Sigmoid colon (tissue), 7 donors: ENCODE measurements around the gene PDGFRA. TPM values are rescaled to one million over a fixed set of nuclear protein-coding genes. Genes with fewer than 3 reads are reported as not detected.

Experiments used
- DNase-seq: peaks from one replicate; pipeline ENCODE4 v3.0.0-alpha.2; 2019
- H3K27ac ChIP-seq, 4 donors: fragments of 200-600 bp; sonication (generic); one replicate each; pipeline ENCODE4 v1.5.1; 2016 to 2019; ENCODE audit warnings: mild to moderate bottlenecking in 1 of 4
- H3K27me3 ChIP-seq, 3 donors: fragments of 200-600 bp; sonication (generic); one replicate each; pipeline ENCODE4 v1.5.1; 2019; ENCODE audit warnings: mild to moderate bottlenecking in 1 of 3
- H3K36me3 ChIP-seq, 4 donors: fragments of 200-600 bp; sonication (generic); one replicate each; pipeline ENCODE4 v1.5.1; 2016 to 2019
- H3K4me1 ChIP-seq, 4 donors: fragments of 200-600 bp; sonication (generic); one replicate each; pipeline ENCODE4 v1.5.1; 2017 to 2019
- H3K4me3 ChIP-seq, 4 donors: fragments of 200-600 bp; sonication (generic); one replicate each; pipeline ENCODE4 v1.5.1; 2017 to 2019; ENCODE audit warnings: mild to moderate bottlenecking in 2 of 4, moderate library complexity in 1 of 4
- H3K9me3 ChIP-seq, 4 donors: fragments of 200-600 bp in 3 of 4; sonication (generic) in 3 of 4; one replicate each; pipeline versions ENCODE4 v1.5.1 to v1.6.1; 2013 to 2019
- CTCF ChIP-seq, 4 experiments: fragments of 450-650 bp in 3 of 4; fragments of 200-600 bp in 1 of 4; IDR thresholded peaks; one replicate each; pipeline ENCODE4 v1.5.1; 2016 to 2019; ENCODE audit warnings: antibody characterized with exemption in 4 of 4, mild to moderate bottlenecking in 3 of 4, moderate library complexity in 2 of 4
- EP300 ChIP-seq, 4 donors: sonication (generic); formaldehyde crosslinking; IDR thresholded peaks; one replicate each; pipeline ENCODE4 v1.6.1; 2017; ENCODE audit warnings: antibody characterized with exemption in 4 of 4
- POLR2A ChIP-seq, 2 donors: fragments of 450-650 bp; IDR thresholded peaks; one replicate each; pipeline ENCODE4 v1.6.1; 2016; ENCODE audit warnings: antibody characterized with exemption in 2 of 2, mild to moderate bottlenecking in 2 of 2, moderate library complexity in 2 of 2
- POLR2AphosphoS5 ChIP-seq, 4 donors: sonication (generic); formaldehyde crosslinking; IDR thresholded peaks; one replicate each; pipeline ENCODE4 v1.6.1; 2017; ENCODE audit warnings: antibody characterized with exemption in 4 of 4
- WGBS, 2 donors: extraction: QIAGEN DNeasy Blood & Tissue Kit; methylation state at CpG; one replicate each; pipeline ENCODE4 v1.1.7; 2013; 5-methylcytosine and 5-hydroxymethylcytosine counted together
- intact Hi-C: fragments of 100-400 bp; cut with DNase I; formaldehyde crosslinking; loops from one replicate; pipeline ENCODE4 v1.15.1; 2023
- polyA plus RNA-seq, 3 donors: library from polyadenylated mRNA; stranded (reverse); fragments of 200-250 nt; gene quantifications; one replicate each; pipeline ENCODE4 v1.2.3, GENCODE V29; 2013
- total RNA-seq, 4 donors: library from RNA; depleted of rRNA; stranded (reverse); fragments of >200 nt; gene quantifications; one replicate each; pipeline ENCODE4 v1.1.0, GENCODE V29; 2016
- donor health status: healthy with polysubstance abuse.
- donor health status: Bipolar disorder and iron deficiency.
- donor health status: healthy.

Gene PDGFRA
- total and polyA plus RNA-seq, 7 donors: 3.2 to 222 (median 170) TPM

DNA sequence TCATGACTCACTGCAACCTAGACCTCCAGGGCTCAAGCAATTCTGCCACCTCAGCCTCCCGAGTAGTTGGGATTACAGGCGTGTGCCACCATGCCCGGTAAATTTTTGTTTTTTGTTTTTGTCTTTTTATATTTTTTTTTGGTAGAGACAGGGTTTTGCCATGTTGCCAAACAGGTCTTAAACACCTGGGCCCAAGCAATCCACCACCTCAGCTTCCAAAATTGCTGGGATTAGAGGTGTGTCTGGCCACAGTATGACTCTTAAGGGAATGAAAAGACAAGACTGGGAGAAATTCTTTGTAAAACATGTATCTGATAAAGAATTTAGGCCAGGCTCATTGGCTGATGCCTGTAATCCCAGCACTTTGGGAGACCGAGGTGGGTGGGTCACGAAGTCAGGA lies 29.2 kb upstream of the PDGFRA start:
- Histone ChIP-seq H3K9me3 (no peaks in the 10 kb centered on the region), H3K4me3 (no peak overlapping the region), H3K27me3 (no peaks in the 10 kb centered on the region), H3K36me3 (no peaks in the 10 kb centered on the region), H3K27ac (no peak overlapping the region), H3K4me1 (peaks cover 0 to 22% (median 20%) of the 10 kb centered on the region in 4 donors)
- DNase-seq: no peak
- no peak for TF ChIP-seq POLR2AphosphoS5 (IDR thresholded peaks at IDR 0.05)
- TF ChIP-seq POLR2A (IDR thresholded peaks at IDR 0.05): no peak
- no peak for TF ChIP-seq CTCF (IDR thresholded peaks at IDR 0.05)
- TF ChIP-seq EP300 (IDR thresholded peaks at IDR 0.05): no peak
- 94 to 97% methylated on average over 5 of the region's 5 CpGs for WGBS, 2 donors
- intact Hi-C loops: loop anchor here (5.0 kb wide), 1 partner anchor 383 kb away; no protein-coding TSS in a partner anchor

DNA sequence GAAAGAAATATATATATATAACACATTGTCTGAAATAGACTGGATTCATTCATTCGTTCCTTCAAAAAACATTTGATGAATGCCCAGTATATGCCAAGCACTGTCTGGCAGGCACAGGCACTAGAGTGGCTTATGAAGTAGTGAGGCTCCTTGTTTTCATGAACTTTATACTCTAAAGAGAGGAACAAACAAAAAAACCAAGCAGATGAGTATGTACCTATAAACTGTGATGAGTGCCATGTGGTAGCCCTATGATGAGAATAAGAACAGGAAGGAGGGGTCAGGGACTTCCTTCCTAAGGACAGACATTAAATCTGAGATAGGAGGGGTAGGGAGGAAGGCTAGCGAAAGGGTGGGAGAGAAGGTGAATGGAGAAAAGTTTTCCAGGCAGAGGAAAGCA lies 19.5 kb upstream of the PDGFRA start:
- Histone ChIP-seq H3K36me3 (no peaks in the 10 kb centered on the region), H3K27ac (no peak overlapping the region), H3K4me3 (no peak overlapping the region), H3K4me1 (no peaks in the 10 kb centered on the region), H3K27me3 (no peaks in the 10 kb centered on the region), H3K9me3 (no peaks in the 10 kb centered on the region)
- WGBS, 2 donors: 90 to 92% methylated on average over 2 of the region's 2 CpGs
- no peak for TF ChIP-seq POLR2AphosphoS5 (IDR thresholded peaks at IDR 0.05)
- TF ChIP-seq CTCF (IDR thresholded peaks at IDR 0.05): no peak
- TF ChIP-seq EP300 (IDR thresholded peaks at IDR 0.05): no peak
- TF ChIP-seq POLR2A (IDR thresholded peaks at IDR 0.05): no peak
- intact Hi-C loops: no loop called here
- DNase-seq: no peak

DNA sequence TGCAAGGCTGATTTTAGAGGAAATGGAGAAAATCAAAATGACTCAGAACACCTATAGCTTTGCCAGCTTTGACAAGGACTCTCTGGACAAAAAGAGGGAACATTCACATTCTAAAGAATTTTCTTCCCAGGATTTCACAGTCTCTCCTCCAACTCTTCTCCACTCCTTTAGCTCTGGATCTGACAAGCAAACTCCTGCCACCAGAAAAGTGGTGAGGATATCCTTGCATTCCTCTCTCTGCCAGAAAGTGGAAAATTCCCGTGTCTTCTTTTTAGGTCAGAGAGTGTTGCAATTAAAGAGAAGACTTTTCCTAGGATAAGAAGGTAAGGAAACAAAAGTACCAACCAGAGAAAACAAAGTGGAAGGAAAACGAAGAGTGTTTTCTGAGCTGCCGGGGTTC lies 16.1 kb upstream of the PDGFRA start:
- no peak for TF ChIP-seq POLR2AphosphoS5 (IDR thresholded peaks at IDR 0.05)
- TF ChIP-seq POLR2A (IDR thresholded peaks at IDR 0.05): no peak
- no peak for TF ChIP-seq CTCF (IDR thresholded peaks at IDR 0.05)
- TF ChIP-seq EP300 (IDR thresholded peaks at IDR 0.05): no peak
- peaks cover 0 to 14% (median 6%) of the 10 kb centered on the region in 4 donors for H3K4me1 ChIP-seq
- WGBS, 2 donors: 63 to 76% methylated on average over 3 of the region's 3 CpGs
- no peaks in the 10 kb centered on the region for H3K9me3 ChIP-seq
- intact Hi-C loops: no loop called here
- DNase-seq: no peak
- no peak overlapping the region for H3K4me3 ChIP-seq
- H3K27me3 ChIP-seq: no peaks in the 10 kb centered on the region
- peak overlapping the region in 1 of 4 donors; percentile 0 for H3K27ac ChIP-seq
- no peaks in the 10 kb centered on the region for H3K36me3 ChIP-seq

DNA sequence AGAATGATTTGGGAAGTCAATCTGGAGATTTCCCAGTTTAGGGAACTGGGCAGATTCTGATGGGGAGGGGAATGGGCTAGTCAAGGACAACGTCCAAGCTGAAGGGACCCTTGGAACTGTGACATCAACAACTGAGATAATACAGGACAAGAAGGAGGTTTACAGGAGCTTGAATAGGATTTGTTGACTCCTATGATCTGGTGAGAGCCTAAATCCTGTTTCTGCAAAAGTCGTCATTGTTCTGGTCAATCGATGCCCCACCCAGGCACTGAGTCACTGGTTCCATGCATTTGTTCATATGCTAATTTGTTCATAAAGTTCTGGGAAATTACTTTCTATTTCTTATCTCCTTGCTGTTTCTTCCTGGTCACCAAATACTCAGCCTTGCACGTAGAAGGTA lies 15.3 kb upstream of the PDGFRA start:
- 18 to 60% methylated on average over 4 of the region's 4 CpGs for WGBS, 2 donors
- Histone ChIP-seq H3K27ac (peak overlapping the region in 1 of 4 donors; percentile 0), H3K4me3 (no peak overlapping the region), H3K9me3 (no peaks in the 10 kb centered on the region), H3K27me3 (peaks cover 0 to 5% (median 0%) of the 10 kb centered on the region in 3 donors), H3K36me3 (no peaks in the 10 kb centered on the region), H3K4me1 (peaks cover 0 to 19% (median 9%) of the 10 kb centered on the region in 4 donors)
- no peak for TF ChIP-seq CTCF (IDR thresholded peaks at IDR 0.05)
- TF ChIP-seq POLR2AphosphoS5 (IDR thresholded peaks at IDR 0.05): no peak
- TF ChIP-seq POLR2A (IDR thresholded peaks at IDR 0.05): no peak
- TF ChIP-seq EP300 (IDR thresholded peaks at IDR 0.05): no peak
- intact Hi-C loops: no loop called here
- DNase-seq: no peak
